ENCODE results near the gene RPA3.

- no peak for TF ChIP-seq EZH2phosphoT487 (IDR thresholded peaks at IDR 0.05; ENCODE audit: insufficient read depth, low read depth)
- no peak for TF ChIP-seq EZH2 (IDR thresholded peaks at IDR 0.05; ENCODE audit: insufficient read depth, poor library complexity, severe bottlenecking)
Observed at GRCh38 chr7:7738177-7738576, 19.8 kb upstream of the RPA3 start.

Measured in GM23248 (cell line).